Thyroid gland (tissue), 4 donors: Measurements from ENCODE around the gene GFRA4.

Experiments
- POLR2A ChIP-seq, 2 donors: fragments of 450-650 bp; IDR thresholded peaks; one replicate each; pipeline ENCODE4 v1.6.1; 2017; ENCODE audit warnings: antibody characterized with exemption in 2 of 2, mild to moderate bottlenecking in 2 of 2, moderate library complexity in 1 of 2
- TF ChIP-seq, protein P1 (sequence below), 6 experiments: fragments of 200-600 bp in 3 of 6; fragments of 450-650 bp in 3 of 6; sonication (generic) in 3 of 6; IDR thresholded peaks; one replicate each; pipeline ENCODE4 v1.5.1; 2016 to 2019; ENCODE audit warnings: antibody characterized with exemption in 6 of 6, mild to moderate bottlenecking in 2 of 6, inconsistent platforms in 1 of 6, moderate library complexity in 1 of 6

GRCh38 chr20:3622406-3622805 is 40.8 kb downstream of the GFRA4 start:
- TF ChIP-seq, protein P1, sequence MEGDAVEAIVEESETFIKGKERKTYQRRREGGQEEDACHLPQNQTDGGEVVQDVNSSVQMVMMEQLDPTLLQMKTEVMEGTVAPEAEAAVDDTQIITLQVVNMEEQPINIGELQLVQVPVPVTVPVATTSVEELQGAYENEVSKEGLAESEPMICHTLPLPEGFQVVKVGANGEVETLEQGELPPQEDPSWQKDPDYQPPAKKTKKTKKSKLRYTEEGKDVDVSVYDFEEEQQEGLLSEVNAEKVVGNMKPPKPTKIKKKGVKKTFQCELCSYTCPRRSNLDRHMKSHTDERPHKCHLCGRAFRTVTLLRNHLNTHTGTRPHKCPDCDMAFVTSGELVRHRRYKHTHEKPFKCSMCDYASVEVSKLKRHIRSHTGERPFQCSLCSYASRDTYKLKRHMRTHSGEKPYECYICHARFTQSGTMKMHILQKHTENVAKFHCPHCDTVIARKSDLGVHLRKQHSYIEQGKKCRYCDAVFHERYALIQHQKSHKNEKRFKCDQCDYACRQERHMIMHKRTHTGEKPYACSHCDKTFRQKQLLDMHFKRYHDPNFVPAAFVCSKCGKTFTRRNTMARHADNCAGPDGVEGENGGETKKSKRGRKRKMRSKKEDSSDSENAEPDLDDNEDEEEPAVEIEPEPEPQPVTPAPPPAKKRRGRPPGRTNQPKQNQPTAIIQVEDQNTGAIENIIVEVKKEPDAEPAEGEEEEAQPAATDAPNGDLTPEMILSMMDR (IDR thresholded peaks at IDR 0.05), result no peak
- TF ChIP-seq POLR2A (IDR thresholded peaks at IDR 0.05), result no peak
